Smooth muscle cell (in vitro differentiated cells): Measurements from ENCODE around the gene BAIAP3. TPM values are rescaled to one million over a fixed set of nuclear protein-coding genes. Genes with fewer than 3 reads are reported as not detected.

Experiments
- DNase-seq: peaks from one replicate; lab custom pipeline; 2025; ENCODE audit not compliant: unreplicated experiment; lab: John Stamatoyannopoulos, UW
- H2AFZ ChIP-seq: fragments of 200-600 bp; sonication (generic); 2 replicates; pipeline ENCODE4 v1.6.0; 2016; ENCODE audit warnings: antibody characterized with exemption, low read depth, mild to moderate bottlenecking
- H3F3A ChIP-seq: fragments of 200-600 bp; sonication (generic); 2 replicates; pipeline ENCODE4 v1.6.0; 2017; ENCODE audit warnings: antibody characterized with exemption, low read depth
- H3K27ac ChIP-seq: fragments of 200-600 bp; sonication (generic); 2 replicates; pipeline ENCODE4 v1.5.1; 2016; ENCODE audit warnings: low read depth, mild to moderate bottlenecking
- H3K27me3 ChIP-seq: fragments of 200-600 bp; sonication (generic); 2 replicates; pipeline ENCODE4 v1.6.1; 2016; ENCODE audit warnings: low read depth, mild to moderate bottlenecking
- H3K36me3 ChIP-seq: fragments of 200-600 bp; sonication (generic); 2 replicates; pipeline ENCODE4 v1.5.1; 2016; ENCODE audit warnings: low read depth
- H3K4me1 ChIP-seq: fragments of 200-600 bp; sonication (generic); 2 replicates; pipeline ENCODE4 v1.5.1; 2016; ENCODE audit warnings: low read depth
- H3K4me2 ChIP-seq: fragments of 200-600 bp; sonication (generic); 2 replicates; pipeline ENCODE4 v1.6.0; 2016; ENCODE audit warnings: mild to moderate bottlenecking
- H3K4me3 ChIP-seq: fragments of 200-600 bp; sonication (generic); 2 replicates; pipeline ENCODE4 v1.5.1; 2016; ENCODE audit warnings: mild to moderate bottlenecking
- H3K79me2 ChIP-seq: fragments of 200-600 bp; sonication (generic); 2 replicates; pipeline ENCODE4 v1.6.0; 2016; ENCODE audit warnings: low read depth, mild to moderate bottlenecking
- H3K9ac ChIP-seq: fragments of 200-600 bp; sonication (generic); 2 replicates; pipeline ENCODE4 v1.6.0; 2016; ENCODE audit warnings: low read depth
- H3K9me3 ChIP-seq: fragments of 200-600 bp; sonication (generic); replicated peaks from 2 replicates; pipeline ENCODE4 v1.5.1; 2016; ENCODE audit warnings: low read depth
- H4K20me1 ChIP-seq: fragments of 200-600 bp; sonication (generic); 2 replicates; pipeline ENCODE4 v1.6.0; 2016; ENCODE audit warnings: low read depth
- WGBS: methylation state at CpG from one replicate; pipeline ENCODE4 v1.1.7; 2016; ENCODE audit warnings: low lambda C conversion rate; 5-methylcytosine and 5-hydroxymethylcytosine counted together
- polyA plus RNA-seq: library from polyadenylated mRNA; unstranded; fragments of >200 nt; fragmentation: Nextera tagmentation; extraction: Ambion mirVana; gene quantifications from 2 replicates; pipeline ENCODE4 v1.2.1, GENCODE V29; 2016
- total RNA-seq: library from RNA; depleted of rRNA; stranded (reverse); fragments of >200 nt; gene quantifications from 2 replicates; pipeline ENCODE4 v1.2.3, GENCODE V29; 2014
- TF ChIP-seq, protein P1 (sequence below): fragments of 200-600 bp; sonication (generic); IDR thresholded peaks from 2 replicates; pipeline ENCODE4 v1.5.1; 2017; ENCODE audit warnings: borderline replicate concordance, mild to moderate bottlenecking, antibody characterized with exemption; ENCODE audit not compliant: insufficient read depth, poor library complexity, severe bottlenecking

The BAIAP3 gene
- total and polyA plus RNA-seq, 2 experiments from 2014 or later, result 0.31 to 0.51 TPM

DNA sequence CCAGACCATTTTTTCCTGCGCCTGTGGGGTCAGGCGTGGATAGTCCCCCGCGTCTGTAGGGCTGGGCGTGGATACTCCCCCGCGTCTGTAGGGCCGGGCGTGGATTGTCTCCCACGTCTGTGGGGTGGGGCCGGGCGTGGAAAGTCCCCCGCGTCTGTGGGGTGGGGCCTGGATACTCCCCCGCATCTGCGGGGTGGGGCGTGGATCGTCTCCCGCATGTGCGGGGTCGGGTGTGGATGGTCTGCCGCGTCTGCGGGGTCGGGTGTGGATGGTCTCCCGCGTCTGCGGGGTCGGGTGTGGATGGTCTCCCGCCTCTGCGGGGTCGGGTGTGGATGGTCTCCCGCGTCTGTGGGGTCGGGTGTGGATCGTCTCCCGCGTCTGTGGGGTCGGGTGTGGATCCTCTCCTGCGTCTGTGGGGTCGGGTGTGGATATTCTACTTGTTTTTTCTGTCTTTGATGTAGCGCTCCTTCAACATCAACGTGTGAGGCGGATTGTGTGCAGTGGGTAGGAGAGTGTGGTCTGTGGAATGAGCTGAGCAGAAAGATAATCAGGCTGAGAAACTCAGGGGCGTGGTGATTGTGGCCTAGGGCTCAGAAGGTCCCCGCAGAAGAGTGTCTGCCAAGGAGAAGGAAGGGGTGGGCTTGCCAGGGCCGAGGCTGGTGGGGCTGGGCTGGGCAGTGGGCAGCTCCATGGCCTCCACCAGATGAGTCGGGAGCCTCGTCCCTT, 21.5 kb downstream of the BAIAP3 start:
- H3F3A ChIP-seq, result no peaks in the 10 kb centered on the region
- H2AFZ ChIP-seq, result no peak overlapping the region
- peaks cover 58% of the 10 kb centered on the region for H4K20me1 ChIP-seq
- no peak overlapping the region for H3K4me2 ChIP-seq
- DNase-seq, result no peak
- TF ChIP-seq, protein P1, sequence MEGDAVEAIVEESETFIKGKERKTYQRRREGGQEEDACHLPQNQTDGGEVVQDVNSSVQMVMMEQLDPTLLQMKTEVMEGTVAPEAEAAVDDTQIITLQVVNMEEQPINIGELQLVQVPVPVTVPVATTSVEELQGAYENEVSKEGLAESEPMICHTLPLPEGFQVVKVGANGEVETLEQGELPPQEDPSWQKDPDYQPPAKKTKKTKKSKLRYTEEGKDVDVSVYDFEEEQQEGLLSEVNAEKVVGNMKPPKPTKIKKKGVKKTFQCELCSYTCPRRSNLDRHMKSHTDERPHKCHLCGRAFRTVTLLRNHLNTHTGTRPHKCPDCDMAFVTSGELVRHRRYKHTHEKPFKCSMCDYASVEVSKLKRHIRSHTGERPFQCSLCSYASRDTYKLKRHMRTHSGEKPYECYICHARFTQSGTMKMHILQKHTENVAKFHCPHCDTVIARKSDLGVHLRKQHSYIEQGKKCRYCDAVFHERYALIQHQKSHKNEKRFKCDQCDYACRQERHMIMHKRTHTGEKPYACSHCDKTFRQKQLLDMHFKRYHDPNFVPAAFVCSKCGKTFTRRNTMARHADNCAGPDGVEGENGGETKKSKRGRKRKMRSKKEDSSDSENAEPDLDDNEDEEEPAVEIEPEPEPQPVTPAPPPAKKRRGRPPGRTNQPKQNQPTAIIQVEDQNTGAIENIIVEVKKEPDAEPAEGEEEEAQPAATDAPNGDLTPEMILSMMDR, result no peak
- H3K4me1 ChIP-seq, result peaks cover 7% of the 10 kb centered on the region
- 96% methylated on average over 42 of the region's 49 CpGs for WGBS
- no peaks in the 10 kb centered on the region for H3K27me3 ChIP-seq
- no peak overlapping the region for H3K27ac ChIP-seq
- no peak overlapping the region for H3K4me3 ChIP-seq
- peaks cover 70% of the 10 kb centered on the region for H3K79me2 ChIP-seq
- H3K9ac ChIP-seq, result no peak overlapping the region
- H3K9me3 ChIP-seq, result no peaks in the 10 kb centered on the region
- no peaks in the 10 kb centered on the region for H3K36me3 ChIP-seq

DNA sequence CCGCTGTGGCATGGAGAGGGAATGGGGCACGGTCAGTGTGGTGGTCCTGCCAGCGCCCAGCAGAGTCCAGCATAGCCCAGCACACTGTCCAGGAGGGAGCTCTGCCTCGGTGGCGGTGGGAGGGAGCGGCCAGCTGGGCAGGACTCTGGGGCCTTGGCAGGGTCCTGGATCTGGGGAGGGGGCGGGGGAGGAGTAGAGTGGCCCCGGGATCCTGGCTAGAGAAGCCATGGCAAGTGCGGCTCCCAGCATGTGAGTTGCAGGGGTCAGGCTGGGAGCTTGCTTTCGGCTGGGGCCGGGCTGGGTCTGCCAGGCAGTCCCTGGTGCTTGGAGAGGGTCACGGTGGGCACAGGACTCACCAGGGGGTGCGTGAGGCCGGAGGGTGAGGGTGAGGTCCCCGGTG, 22.1 kb downstream of the BAIAP3 start:
- Histone ChIP-seq H3K4me2 (no peak overlapping the region), H3K9ac (no peak overlapping the region), H2AFZ (no peak overlapping the region), H3K27ac (no peak overlapping the region), H3F3A (no peaks in the 10 kb centered on the region), H3K4me1 (peaks cover 7% of the 10 kb centered on the region), H3K9me3 (no peaks in the 10 kb centered on the region), H3K27me3 (no peaks in the 10 kb centered on the region), H3K79me2 (peaks cover 69% of the 10 kb centered on the region), H3K36me3 (no peaks in the 10 kb centered on the region), H3K4me3 (no peak overlapping the region), H4K20me1 (peaks cover 62% of the 10 kb centered on the region)
- TF ChIP-seq, protein P1, result no peak
- DNase-seq, result no peak
- WGBS, result 95% methylated on average over 11 of the region's 15 CpGs

- TF ChIP-seq, protein P1, result no peak
- H3K36me3 ChIP-seq, result no peaks in the 10 kb centered on the region
- no peak overlapping the region for H3K4me2 ChIP-seq
- H3K27ac ChIP-seq, result no peak overlapping the region
- peaks cover 7% of the 10 kb centered on the region for H3K4me1 ChIP-seq
- H3K79me2 ChIP-seq, result peaks cover 62% of the 10 kb centered on the region
- no peaks in the 10 kb centered on the region for H3K27me3 ChIP-seq
- DNase-seq, result no peak
- 89% methylated on average over 26 of the region's 33 CpGs for whole genome bisulfite sequencing
- peaks cover 67% of the 10 kb centered on the region for H4K20me1 ChIP-seq
- H3F3A ChIP-seq, result no peaks in the 10 kb centered on the region
- H3K9ac ChIP-seq, result no peak overlapping the region
- no peaks in the 10 kb centered on the region for H3K9me3 ChIP-seq
- no peak overlapping the region for H3K4me3 ChIP-seq
- H2AFZ ChIP-seq, result no peak overlapping the region
Measured at GRCh38 chr16:1356061-1356900, 22.8 kb downstream of the BAIAP3 start.
